HG03045 (cell line): ENCODE measurements around the gene CADM3.
A peak's percentile ranks its signal among the peaks of the same experiment; 100 is the strongest.

Experiments
- ATAC-seq: cut with Tn5 transposase; IDR thresholded peaks from one replicate; pipeline ENCODE4 v1.9.1; 2021; ENCODE audit warnings: mild to moderate bottlenecking, moderate library complexity; ENCODE audit not compliant: unreplicated experiment

CADM3 gene

DNA sequence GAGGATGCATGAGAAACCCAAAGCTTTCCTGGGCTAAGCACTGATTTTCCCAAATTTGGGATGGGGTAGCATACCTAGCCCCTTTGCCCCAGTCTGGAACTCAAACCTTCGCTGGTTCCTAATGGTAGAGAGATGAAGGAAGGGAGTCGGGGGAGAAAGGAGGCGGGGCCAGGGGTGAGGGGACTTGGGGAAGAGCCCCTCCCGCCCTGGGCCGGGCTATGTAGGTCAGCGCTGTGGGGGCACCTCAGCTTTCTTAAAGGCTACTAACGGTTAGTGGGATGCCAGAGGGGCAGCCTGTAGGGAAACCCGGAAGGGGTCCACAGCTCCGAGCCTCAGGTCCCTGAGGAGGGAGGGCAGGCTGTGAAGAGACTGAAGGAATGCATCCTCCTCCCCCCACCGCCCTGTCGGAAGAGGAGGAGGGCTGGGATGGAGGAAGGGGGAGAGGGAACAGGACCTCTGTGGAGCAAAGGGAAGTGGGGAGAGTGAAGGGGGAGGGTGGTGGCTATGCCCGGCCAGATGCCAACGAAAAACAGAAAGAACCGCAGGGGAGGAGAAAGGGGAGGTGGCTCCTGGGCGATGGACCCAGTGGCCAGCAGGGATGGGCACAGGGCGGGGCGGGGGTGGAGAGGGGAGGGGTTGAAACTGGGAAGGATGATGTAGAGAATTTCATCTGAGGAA, 1.3 kb downstream of the CADM3 start:
- no peak for ATAC-seq

DNA sequence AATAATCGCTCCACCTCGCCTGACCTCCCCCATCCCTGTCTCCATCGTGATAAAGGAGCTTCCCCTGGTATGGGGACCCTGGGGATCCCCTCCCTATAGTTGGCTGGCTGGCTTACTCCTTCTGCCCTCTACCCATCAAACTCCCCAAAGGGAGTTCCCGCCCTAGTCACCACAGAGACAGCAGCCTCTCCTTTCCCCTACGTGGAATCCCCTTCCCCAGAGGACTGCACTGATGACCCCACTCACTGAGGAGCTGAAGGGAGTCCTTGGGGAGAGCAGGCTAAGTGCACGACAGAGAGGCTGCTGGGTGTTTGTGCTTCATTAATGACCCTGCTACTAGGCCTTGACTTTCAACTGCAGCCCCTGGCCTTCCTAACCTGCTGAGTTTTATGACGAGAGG, 1.9 kb downstream of the CADM3 start:
- no peak for ATAC-seq

DNA sequence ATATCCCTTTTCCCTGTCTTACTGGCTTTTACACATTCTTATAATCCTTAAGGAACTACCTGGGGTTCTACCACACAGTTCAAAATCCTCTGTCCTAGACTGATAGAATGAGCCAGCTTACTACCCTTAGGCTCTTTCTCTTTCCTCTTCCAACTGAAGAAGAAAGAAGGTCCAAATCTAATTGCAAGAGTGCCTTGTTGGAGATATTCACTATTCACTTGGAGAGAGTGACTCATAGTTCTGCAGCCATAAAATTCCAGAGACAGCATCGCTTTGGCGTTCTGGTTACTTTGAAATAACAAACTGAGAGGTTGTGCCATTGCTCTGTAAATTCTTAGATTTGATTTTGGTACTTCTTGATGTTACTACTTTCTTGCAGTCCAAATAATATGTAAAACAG, 4.2 kb downstream of the CADM3 start:
- ATAC-seq: no peak

DNA sequence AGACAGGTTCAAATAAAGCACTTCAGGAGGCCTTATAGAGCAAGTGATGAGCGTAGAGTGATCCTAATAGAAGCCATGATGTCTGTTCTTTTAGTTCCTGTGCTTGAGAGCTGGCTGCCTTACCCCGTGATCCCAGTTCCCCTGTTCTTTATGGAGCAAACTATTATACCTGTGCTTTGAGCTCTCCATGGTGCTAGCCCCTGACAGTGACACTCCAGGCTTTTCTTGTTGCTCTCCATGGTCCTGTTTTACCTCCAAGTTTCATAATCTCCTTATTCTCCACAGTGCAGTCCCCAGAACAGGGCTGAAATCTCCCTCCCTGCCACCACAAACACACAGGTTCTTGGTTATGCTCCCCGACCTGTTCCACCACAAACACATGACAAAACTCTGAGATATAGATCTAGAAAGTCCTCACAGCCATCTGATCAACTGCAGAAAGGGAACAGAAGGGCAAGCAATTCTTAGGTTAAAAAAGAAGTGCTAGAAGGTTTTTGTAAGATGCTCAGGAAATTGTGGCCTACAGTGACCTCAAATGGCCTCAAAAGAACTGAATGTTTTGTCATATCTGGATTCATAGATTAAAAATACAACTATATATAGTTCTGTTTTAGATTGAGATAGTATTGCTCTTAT, 6.0 kb downstream of the CADM3 start:
- ATAC-seq: no peak

DNA sequence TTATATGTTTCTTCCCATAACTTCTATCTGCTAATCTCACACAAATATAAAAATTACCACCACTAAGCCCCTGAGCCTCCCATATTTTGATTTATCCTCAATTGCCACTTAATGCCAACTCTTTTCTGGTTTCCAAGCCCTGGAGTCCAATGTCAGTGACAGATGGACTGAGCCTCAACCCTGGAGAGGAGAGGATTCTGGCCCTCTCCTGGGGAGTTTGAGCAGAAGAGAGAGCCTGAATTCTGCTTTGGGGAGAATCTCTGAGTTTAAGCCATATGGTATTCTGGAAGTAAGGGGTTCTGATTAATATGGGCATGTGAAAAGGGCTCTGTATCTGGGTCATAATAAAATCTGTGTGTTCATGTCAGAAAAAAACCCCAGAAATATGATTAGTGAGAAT, 8.5 kb downstream of the CADM3 start:
- ATAC-seq: no peak

DNA sequence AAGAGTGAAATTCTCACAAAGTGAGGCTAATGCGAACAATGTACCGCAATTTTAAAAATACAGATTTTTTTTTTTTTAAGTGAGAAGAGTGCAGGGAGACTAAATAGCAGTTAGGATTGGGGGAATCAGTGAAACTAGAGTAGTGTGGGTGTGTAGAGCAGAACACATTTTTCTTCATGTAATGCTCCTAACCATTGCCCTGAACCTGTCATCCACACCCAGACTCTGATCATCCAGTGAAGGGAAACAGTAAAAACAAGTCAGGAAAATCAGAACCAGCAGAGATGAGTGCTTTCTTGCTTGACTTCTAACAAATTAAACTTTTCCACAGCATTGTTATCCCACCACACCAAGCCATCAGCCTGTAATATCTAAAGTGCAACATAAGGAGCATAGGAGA, 9.1 kb downstream of the CADM3 start:
- no peak for ATAC-seq

DNA sequence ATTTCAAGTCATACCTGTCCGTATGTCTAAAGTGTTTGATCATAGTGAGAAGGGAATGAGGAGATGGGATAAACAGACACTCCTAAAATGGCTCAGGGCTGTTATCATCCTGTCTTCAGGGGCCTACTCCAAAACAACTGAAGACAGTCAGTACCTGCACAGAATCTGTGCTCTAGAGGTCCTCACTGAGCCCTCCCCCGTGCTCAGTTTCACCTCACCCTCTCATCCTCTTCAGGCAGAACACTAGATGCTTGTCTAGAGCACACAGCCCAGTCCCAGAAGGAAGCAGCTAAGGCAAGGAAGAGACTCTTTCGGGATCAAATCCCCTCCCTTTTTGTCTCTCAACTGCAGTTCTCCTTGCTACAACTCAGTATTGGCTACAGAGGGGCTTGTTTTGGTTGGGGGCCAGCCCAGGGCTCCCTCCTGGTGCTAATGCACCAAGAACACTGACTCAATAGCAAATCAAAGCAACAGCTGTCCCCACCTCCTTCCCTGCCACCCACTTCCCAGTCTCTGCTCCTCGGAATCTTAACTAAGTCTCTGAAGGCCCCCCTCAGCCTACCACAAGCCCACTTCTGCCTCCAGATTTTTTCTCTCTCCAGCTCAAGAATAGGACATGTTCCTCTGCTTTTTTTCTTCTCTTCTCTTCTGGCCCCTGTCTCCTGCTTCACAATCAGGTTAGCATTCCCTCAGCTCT, 10.1 kb downstream of the CADM3 start:
- no peak for ATAC-seq

DNA sequence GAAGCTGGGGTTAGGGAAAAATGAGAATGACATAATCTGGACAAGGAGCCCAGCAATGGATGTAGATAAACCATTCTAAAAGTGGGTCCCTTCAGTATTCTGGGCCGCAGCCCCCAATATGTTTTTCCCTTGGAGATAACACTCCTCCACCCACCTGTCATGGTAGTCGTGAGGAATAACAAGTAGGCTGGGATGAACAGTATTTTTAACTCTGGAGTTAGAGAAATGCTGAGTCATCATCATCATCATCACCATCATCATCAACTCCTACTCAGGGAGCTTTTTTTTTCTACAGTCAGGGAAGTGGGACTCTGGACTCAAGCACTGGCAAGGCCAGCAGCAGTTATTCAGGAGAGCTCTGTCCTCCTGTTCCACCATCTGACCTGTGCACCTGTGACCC, 12.8 kb downstream of the CADM3 start:
- ATAC-seq: no peak

DNA sequence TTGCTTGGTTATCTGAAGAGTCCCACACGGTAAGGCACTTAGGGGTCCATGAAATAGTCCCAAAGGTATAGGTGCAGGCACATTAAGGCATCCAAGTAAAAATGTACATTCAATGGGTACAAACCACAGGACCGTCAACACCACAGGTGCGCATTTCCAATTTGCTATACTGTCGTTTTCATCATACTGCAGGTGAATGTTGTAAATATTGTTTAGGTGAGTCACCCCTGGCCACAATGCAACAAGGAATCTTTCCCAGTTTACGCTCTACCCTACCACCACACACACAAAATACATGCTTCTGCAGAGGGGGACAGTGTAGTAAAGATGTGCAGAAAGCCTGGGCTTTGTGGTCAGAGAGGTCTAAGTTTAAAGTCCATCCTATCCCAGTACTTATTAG, 13.7 kb downstream of the CADM3 start:
- ATAC-seq: no peak

DNA sequence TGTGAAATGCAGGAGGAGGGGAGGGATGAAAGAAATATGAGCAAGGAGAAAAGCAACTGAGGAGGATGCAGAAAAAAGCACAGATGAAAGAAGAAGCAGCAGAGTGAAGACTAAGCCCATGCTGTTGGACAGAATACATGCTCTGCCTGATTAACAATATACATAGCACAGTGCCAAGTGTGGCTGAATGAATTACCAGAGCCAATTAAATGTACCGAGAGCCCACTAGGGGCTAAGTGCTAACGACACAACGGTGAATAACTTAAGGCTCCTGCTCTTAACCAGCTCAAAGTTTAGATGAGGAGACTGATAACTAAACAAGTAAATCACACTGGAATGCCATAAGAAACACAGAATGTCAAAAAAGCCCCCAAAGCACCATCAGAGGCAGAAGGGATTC, 15.6 kb downstream of the CADM3 start:
- ATAC-seq: no peak

DNA sequence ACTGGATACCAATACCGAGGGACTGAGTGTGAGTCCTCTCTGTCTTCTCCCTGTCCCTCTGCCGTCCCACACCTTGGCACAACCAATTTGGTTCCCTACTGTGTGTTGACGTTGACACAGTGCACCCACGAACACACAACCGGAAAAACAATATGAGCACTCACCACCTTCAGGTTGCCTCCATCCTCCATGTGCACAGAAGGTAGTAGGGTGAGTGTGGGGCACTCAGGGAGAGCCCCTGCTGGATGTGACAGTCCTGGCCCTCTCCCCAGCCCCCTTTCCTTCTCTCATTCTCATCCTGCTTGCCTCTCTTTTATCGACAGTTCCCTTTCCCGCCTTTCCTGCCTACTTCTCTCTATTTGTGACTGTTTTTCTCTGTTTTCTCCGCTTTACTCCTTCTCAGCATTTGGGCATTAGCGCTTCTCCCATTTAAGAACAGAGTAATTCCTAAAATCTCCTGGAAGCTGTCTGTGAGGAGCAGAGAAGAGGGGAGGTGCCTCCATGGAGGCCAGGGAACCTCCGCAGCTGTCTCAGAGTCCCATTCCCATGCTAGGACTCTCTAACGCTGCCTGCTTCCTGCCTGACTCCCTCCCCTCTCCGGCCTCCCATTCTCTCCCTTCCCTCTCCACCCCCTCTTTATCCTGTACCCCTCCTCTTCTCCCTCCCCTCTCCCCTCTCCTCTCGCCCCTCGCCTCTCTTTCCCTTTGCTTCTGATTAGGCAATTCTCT, 16.4 kb downstream of the CADM3 start:
- ATAC-seq: no peak

DNA sequence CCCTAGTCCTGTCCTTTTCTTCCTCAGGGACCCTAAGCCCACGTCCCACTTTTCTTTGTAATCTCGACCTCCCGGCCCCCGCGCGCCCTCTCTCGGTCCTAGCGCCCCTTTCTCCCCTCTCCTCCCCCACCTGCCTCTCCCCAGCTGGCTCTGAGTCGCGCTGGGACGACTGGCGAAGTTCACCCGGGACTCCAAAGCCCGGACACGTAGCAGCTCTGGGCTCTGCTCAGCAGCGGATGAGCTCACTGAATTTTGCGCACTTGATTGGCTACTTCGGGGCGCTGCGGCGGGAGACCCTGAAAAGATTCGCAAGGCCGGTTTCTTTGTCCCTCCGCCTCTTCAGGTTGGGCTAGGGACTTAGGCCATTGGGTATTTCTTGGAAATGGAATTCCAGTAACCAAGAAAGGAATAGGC, 17.0 kb downstream of the CADM3 start:
- peak; percentile 86 for ATAC-seq

DNA sequence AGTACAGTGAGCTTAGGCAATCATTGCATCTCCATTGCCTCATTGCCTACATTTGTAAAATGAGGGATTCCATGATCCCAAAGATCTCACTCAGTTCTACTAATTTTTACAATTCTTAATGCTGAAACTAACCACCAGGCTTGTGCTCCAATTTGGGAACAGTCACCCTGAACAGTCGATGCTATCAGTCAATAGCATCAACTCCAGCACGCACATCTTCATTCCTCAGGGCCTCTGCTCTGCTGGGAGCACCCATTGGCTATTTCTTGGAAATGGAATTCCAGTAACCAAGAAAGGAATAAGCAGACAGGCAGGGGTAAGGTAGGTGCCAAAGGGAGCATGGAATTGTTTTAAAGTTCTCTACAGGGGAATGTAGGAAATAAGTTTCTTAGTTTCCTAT, 19.0 kb downstream of the CADM3 start:
- no peak for ATAC-seq

DNA sequence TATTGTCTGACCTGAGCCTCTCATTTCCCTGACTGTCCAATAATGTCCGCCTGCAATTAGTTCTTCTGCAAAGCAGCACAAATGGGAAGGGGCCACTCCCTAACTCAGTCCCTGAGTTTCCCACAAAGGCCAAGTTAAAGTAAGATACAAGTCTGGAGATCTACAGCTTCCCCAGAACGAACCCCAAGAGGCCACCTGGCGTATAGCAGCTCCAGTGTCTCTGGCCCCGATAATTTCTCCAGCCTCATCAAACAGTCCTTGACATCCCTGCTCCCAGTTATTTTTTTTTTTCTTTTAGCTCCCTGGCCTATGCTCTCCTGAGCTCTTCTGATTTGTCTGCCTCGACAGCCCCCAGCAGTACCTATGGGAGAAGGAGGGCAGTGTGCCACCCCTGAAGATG, 25.1 kb downstream of the CADM3 start:
- no peak for ATAC-seq

DNA sequence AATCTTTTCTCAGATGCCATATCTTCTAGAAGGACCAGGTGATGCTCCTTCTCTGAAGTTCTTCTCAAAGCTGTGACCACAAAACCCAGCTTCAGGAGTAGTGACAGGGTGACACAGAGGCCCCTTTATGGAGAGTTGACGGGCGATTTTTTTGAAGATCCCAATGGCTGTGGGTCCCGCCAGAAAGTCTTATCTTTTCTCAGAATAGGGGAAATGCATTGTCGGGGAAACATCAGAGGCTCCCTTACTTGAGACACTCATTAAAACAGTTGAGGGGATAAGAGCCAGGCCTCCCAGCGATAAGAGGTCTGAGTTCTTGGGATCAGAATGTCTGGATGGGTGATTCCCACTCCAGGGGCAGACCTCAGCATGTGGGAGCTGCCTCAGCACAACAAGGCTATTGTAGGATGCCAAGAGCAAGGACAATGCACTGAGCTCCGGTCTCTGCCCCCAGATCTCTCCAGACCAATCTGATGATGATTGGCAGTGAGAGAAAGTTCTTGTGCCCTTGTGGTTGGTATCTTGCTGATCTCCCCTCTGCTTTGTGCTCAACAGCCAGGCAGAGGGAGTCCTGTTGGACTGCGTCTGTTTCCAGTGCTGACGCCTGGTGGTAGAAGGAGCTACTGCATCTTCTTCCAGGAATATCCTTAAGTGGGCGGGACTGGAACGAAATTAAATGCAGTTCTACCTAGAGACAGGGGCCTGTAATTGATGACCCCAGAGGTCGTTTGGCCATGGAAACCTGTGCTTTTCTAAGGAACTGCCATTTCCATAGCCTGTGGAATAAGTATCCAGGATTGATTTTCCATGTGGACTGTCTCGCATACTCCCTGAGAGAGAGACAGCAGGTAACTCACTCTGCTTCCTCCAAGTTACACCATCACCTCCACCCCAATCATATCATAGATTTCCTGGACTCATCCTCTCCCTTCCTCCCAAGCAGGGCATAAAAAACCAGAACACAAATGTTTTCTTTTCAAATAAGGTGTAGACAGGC, 26.4 kb downstream of the CADM3 start:
- ATAC-seq: no peak

DNA sequence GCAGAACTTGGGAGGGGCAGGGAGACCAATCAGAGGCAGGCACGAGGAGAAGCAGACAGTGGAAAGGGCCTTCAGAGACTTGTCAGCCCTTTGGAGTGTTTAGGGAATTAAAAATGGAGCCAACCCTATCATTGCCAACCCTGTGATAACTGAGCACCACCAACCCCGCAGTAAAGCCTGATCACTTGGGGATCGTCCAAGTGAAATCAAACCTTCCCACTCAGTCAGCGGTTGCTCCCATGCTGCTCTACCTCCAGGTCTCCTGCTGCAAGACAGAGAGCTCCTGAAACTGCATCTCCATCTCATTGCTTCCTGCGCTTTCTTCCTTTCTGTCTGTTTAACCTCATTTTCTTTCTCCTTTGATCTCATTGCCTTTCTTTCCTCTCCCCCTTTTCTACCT, 28.5 kb downstream of the CADM3 start:
- no peak for ATAC-seq

DNA sequence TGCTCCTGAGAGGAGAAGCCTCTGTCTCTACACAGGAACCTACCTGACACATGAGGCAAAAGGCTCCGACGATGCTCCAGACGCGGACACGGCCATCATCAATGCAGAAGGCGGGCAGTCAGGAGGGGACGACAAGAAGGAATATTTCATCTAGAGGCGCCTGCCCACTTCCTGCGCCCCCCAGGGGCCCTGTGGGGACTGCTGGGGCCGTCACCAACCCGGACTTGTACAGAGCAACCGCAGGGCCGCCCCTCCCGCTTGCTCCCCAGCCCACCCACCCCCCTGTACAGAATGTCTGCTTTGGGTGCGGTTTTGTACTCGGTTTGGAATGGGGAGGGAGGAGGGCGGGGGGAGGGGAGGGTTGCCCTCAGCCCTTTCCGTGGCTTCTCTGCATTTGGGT, 29.4 kb downstream of the CADM3 start:
- no peak for ATAC-seq

DNA sequence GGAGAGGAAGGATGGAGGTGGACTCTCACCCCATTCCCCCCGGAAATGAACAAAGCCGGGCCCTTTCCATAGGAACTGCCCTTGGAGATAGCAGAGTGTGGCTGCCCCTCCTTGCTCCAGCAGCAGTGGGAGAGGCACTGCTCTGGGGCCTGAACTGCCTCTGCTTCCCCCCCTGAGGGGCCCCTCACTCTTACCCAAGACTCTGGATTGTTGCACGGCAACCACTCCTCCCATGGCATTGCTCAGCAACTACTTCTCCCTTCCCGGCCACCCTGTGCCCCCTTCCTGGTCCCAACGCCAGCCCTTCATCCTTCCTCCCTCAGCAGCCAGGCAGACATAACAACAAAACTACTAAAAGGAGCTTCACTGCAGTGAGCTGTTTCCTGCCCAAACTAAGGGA, 30.2 kb downstream of the CADM3 start:
- no peak for ATAC-seq

DNA sequence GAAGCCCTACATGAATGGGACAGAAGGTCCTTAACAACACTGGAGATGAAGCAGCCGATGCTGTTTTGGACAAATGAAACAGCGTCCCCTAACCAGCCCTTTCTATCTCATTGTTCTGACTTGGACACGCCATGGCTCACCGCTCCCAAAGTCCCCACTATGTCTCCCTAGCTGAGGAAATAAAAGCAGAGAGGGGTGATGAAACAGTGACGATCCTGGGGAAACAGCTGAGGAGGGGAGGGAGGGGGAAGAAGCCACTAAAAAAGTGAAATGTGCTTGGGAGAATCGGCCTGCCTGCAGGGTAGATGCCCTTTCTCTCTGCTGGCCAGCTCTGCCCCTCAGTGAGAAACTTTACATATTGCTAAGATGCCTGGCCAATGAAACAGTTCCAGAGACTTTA, 32.2 kb downstream of the CADM3 start:
- ATAC-seq: no peak
